PC-9 (cell line): Measurements from ENCODE around the gene ZSCAN25. TPM values are rescaled to one million over a fixed set of nuclear protein-coding genes. Genes with fewer than 3 reads are reported as not detected.
A peak's percentile ranks its signal among the peaks of the same experiment; 100 is the strongest.
"Not testable (repeated sequence)": the region's sequence is repeated elsewhere in the genome, so short reads cannot be mapped to it uniquely, and the experiment has no call there.

ENCODE experiments used
- BruUV-seq: library from RNA; stranded (reverse); fragments of 400-500 nt; replicated peaks from 2 replicates; lab custom pipeline; 2021; lab: Mats Ljungman, UMichigan
- CTCF ChIA-PET: fragments of 300-600 bp; sonication (Branson Sonifier 250); formaldehyde crosslinking; loops from one replicate; lab custom pipeline; 2022; ENCODE audit warnings: antibody characterized with exemption; lab: Charles Lee
- POLR2A ChIA-PET: fragments of 300-600 bp; sonication (Branson Sonifier 250); formaldehyde crosslinking; loops from one replicate; lab custom pipeline; 2022; ENCODE audit warnings: antibody characterized with exemption; ENCODE audit not compliant: unreplicated experiment; lab: Charles Lee
- DNase-seq, 2 experiments: peaks; one replicate each; pipeline versions ENCODE4 v3.0.0 to v3.0.0-alpha.2; 2015 to 2022; ENCODE audit warnings: mixed read lengths in 1 of 2
- H2AFZ ChIP-seq: fragments of 200-600 bp; sonication (generic); 2 replicates; pipeline ENCODE4 v1.8.1; 2017; ENCODE audit warnings: antibody characterized with exemption
- H3F3A ChIP-seq: fragments of 200-600 bp; sonication (generic); 2 replicates; pipeline ENCODE4 v1.8.1; 2017; ENCODE audit warnings: antibody characterized with exemption, mild to moderate bottlenecking, low read depth; ENCODE audit not compliant: insufficient read depth
- H3K27ac ChIP-seq: fragments of 200-600 bp; sonication (generic); 2 replicates; pipeline ENCODE4 v1.6.1; 2016; ENCODE audit warnings: mixed run types
- H3K27me3 ChIP-seq: fragments of 200-600 bp; sonication (generic); 2 replicates; pipeline ENCODE4 v1.6.1; 2016; ENCODE audit warnings: low read depth, mixed run types; ENCODE audit not compliant: insufficient read depth
- H3K36me3 ChIP-seq: fragments of 200-600 bp; sonication (generic); 2 replicates; pipeline ENCODE4 v1.6.1; 2016; ENCODE audit warnings: low read depth, mixed run types
- H3K4me1 ChIP-seq: fragments of 200-600 bp; sonication (generic); replicated peaks from 2 replicates; pipeline ENCODE4 v1.6.1; 2016; ENCODE audit warnings: mixed run types; ENCODE audit not compliant: insufficient read depth
- H3K4me2 ChIP-seq: fragments of 200-600 bp; sonication (generic); 2 replicates; pipeline ENCODE4 v1.6.1; 2017; ENCODE audit warnings: mixed run types
- H3K4me3 ChIP-seq: fragments of 200-600 bp; sonication (generic); 2 replicates; pipeline ENCODE4 v1.6.1; 2016; ENCODE audit warnings: mixed run types
- H3K79me2 ChIP-seq: fragments of 200-600 bp; sonication (generic); 2 replicates; pipeline ENCODE4 v1.6.1; 2017; ENCODE audit warnings: low read depth, mixed run types
- H3K9me2 ChIP-seq: fragments of 200-600 bp; sonication (generic); 2 replicates; pipeline ENCODE4 v1.8.1; 2017; ENCODE audit warnings: mild to moderate bottlenecking; ENCODE audit not compliant: insufficient read depth
- H3K9me3 ChIP-seq: fragments of 200-600 bp; sonication (generic); 2 replicates; pipeline ENCODE4 v1.8.1; 2016; ENCODE audit warnings: low read depth; ENCODE audit not compliant: insufficient read depth
- H4K20me1 ChIP-seq: fragments of 200-600 bp; sonication (generic); 2 replicates; pipeline ENCODE4 v1.8.1; 2017; ENCODE audit not compliant: insufficient read depth
- CTCF ChIP-seq: fragments of 200-600 bp; sonication (generic); conservative IDR thresholded peaks from 2 replicates; pipeline ENCODE4 v1.6.1; 2017; ENCODE audit warnings: mixed run types, antibody characterized with exemption, mild to moderate bottlenecking, moderate library complexity
- EZH2 ChIP-seq: fragments of 200-600 bp; sonication (generic); IDR thresholded peaks from 2 replicates; pipeline ENCODE4 v1.8.0; 2017; ENCODE audit warnings: antibody characterized with exemption, low read depth
- intact Hi-C: fragments of 100-400 bp; cut with micrococcal nuclease; formaldehyde crosslinking; loops from one replicate; pipeline ENCODE4 v1.10.0; 2022; ENCODE audit not compliant: unreplicated experiment
- total RNA-seq: library from RNA; stranded (reverse); gene quantifications from 2 replicates; pipeline ENCODE4 v1.2.3, GENCODE V29; 2021

ZSCAN25 gene
- total RNA-seq, 1 experiment from 2014 or later, result 21.8 TPM

- intact Hi-C loops, result loop anchor here (1.0 to 2.0 kb wide), 3 partner anchors 207 to 360 kb away; no protein-coding TSS in a partner anchor
- peak; percentile 76 for TF ChIP-seq CTCF
- TF ChIP-seq EZH2, result no peak
- H3F3A ChIP-seq, result peaks cover 14% of the 10 kb centered on the region; the same call in 1 of the 2 replicates
- H3K4me2 ChIP-seq, result no peak overlapping the region
- H2AFZ ChIP-seq, result no peak overlapping the region
- no peaks in the 10 kb centered on the region for H3K9me3 ChIP-seq
- no TSS peak for BruUV-seq
- peaks cover 8% of the 10 kb centered on the region; the same call in 1 of the 2 replicates for H3K36me3 ChIP-seq
- H3K4me3 ChIP-seq, result no peak overlapping the region
- peak; percentile 50 to 73 for DNase-seq
- H3K79me2 ChIP-seq, result no peaks in the 10 kb centered on the region
- CTCF ChIA-PET, result interaction anchor here (0.6 to 1.5 kb wide), 5 partner anchors 205 to 358 kb away, joined by 3 to 8 read pairs (median 5); partner anchors contain the start of gene TRIM4
- H3K27ac ChIP-seq, result no peak overlapping the region
- POLR2A ChIA-PET, result interaction anchor here (0.7 kb wide), 1 partner anchor 797 kb away, joined by 4 read pairs; the partner anchor contains the start of gene ZCWPW1
- no peaks in the 10 kb centered on the region for H3K9me2 ChIP-seq
- no peaks in the 10 kb centered on the region for H3K27me3 ChIP-seq
- no peaks in the 10 kb centered on the region; the same call in 1 of the 2 replicates for H4K20me1 ChIP-seq
- no peaks in the 10 kb centered on the region for H3K4me1 ChIP-seq
Measured at GRCh38 chr7:99631295-99632109, 14.8 kb downstream of the ZSCAN25 start.

GRCh38 chr7:99637414-99637813 is 20.7 kb downstream of the ZSCAN25 start:
- H3F3A ChIP-seq, H3K27ac ChIP-seq, H2AFZ ChIP-seq, BruUV-seq, H3K9me3 ChIP-seq, H3K4me3 ChIP-seq, CTCF ChIA-PET, H3K79me2 ChIP-seq, H3K9me2 ChIP-seq, intact Hi-C loops, H3K27me3 ChIP-seq, POLR2A ChIA-PET, DNase-seq, H3K4me1 ChIP-seq, H3K4me2 ChIP-seq, H3K36me3 ChIP-seq, H4K20me1 ChIP-seq: not testable (repeated sequence)

DNA sequence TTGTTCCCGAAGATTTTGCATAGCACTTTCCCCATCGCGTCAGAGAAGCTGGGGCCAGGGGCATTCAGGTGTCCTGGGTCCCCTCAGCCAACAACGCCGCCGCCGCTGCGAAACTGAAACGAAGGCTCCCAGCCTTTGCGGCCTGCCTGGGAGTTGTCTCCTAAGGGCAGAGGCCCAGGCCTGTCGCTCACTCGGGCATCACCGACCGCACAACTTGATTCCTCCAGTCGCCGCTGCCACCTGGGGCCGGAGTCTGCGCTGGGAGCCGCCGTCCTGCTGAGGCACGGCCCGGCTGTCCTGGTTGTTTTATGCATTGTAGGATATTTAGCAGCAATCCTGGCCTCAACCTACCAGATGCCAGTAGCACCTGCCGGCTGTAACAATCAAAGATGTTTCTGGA is 22.0 kb downstream of the ZSCAN25 start:
- TF ChIP-seq EZH2 (no peak), CTCF (no peak)
- Histone ChIP-seq H3K36me3 (no peaks in the 10 kb centered on the region), H3K9me3 (no peaks in the 10 kb centered on the region), H3K9me2 (no peaks in the 10 kb centered on the region), H3F3A (no peaks in the 10 kb centered on the region; the same call in 1 of the 2 replicates), H3K79me2 (no peaks in the 10 kb centered on the region), H3K4me3 (no peak overlapping the region), H2AFZ (no peak overlapping the region), H4K20me1 (no peaks in the 10 kb centered on the region), H3K4me2 (no peak overlapping the region), H3K4me1 (no peaks in the 10 kb centered on the region), H3K27me3 (no peaks in the 10 kb centered on the region), H3K27ac (no peak overlapping the region)
- CTCF ChIA-PET, result no interaction called here
- intact Hi-C loops, result no loop called here
- DNase-seq, result no peak
- POLR2A ChIA-PET, result no interaction called here
- BruUV-seq, result no TSS peak
